A172 (cell line): ENCODE measurements around the gene NRIP1. TPM values are rescaled to one million over a fixed set of nuclear protein-coding genes. Genes with fewer than 3 reads are reported as not detected.

ENCODE experiments used
- DNase-seq: peaks from one replicate; pipeline ENCODE4 v3.0.0-alpha.2; 2015; ENCODE audit warnings: low spot score
- total RNA-seq: library from RNA; depleted of rRNA; stranded (reverse); fragments of >200 nt; shearing (Covaris generic); gene quantifications from 2 replicates; pipeline ENCODE4 v1.2.3, GENCODE V29; 2014

The NRIP1 gene
- total RNA-seq, 1 experiment from 2014 or later, result 8.0 TPM

GRCh38 chr21:14917762-14918161, 147.0 kb downstream of the NRIP1 start:
- DNase-seq, result no peak

- no peak for DNase-seq
These were observed 148.1 kb downstream of the NRIP1 start for GRCh38 chr21:14916676-14917141.

- no peak for DNase-seq
These were observed 151.2 kb downstream of the NRIP1 start for GRCh38 chr21:14913638-14914037.

GRCh38 chr21:14911351-14911750, 153.4 kb downstream of the NRIP1 start:
- no peak for DNase-seq
